Naive thymus-derived CD4-positive, alpha-beta T cell (primary cell): ENCODE results near the gene CALY. TPM values are rescaled to one million over a fixed set of nuclear protein-coding genes. Genes with fewer than 3 reads are reported as not detected.

Experiments
- ATAC-seq: fragments of 150-1000 bp; cut with Tn5 transposase; 2 replicates; pipeline ENCODE4 v1.10.0; 2021; ENCODE audit warnings: mild to moderate bottlenecking, moderate library complexity
- CTCF ChIA-PET: fragments of 350-600 bp; sonication (Branson Sonifier 250); formaldehyde crosslinking; loops from one replicate; lab custom pipeline; 2021; ENCODE audit warnings: antibody characterized with exemption; lab: Charles Lee
- POLR2A ChIA-PET: fragments of 350-600 bp; sonication (Branson Sonifier 250); formaldehyde crosslinking; loops from one replicate; lab custom pipeline; 2021; ENCODE audit warnings: antibody characterized with exemption, inconsistent platforms; lab: Charles Lee
- DNase-seq, 9 donors: peaks; one replicate each; pipeline versions ENCODE4 v3.0.0 to v3.0.0-alpha.2; 2020 to 2022; ENCODE audit warnings: mixed read lengths in 1 of 9
- H3K27ac ChIP-seq: one replicate; pipeline ENCODE4 v1.7.0; 2013; ENCODE audit warnings: mild to moderate bottlenecking, low read depth, low read length, moderate library complexity
- H3K27me3 ChIP-seq, 2 donors: one replicate each; pipeline ENCODE4 v1.7.0; 2013; ENCODE audit warnings: low read length in 2 of 2, mild to moderate bottlenecking in 2 of 2, moderate library complexity in 2 of 2; ENCODE audit not compliant: control insufficient read depth in 2 of 2, insufficient read depth in 2 of 2
- H3K36me3 ChIP-seq, 3 experiments: 1 replicate in 2 of 3; 2 replicates in 1 of 3; pipeline ENCODE4 v1.7.0; 2013; ENCODE audit warnings: low read length in 3 of 3, mild to moderate bottlenecking in 3 of 3, moderate library complexity in 1 of 3; ENCODE audit not compliant: insufficient read depth in 3 of 3, control insufficient read depth in 2 of 3
- H3K4me1 ChIP-seq, 2 donors: one replicate each; pipeline ENCODE4 v1.7.0; 2013; ENCODE audit warnings: low read length in 2 of 2, mild to moderate bottlenecking in 2 of 2, moderate library complexity in 1 of 2; ENCODE audit not compliant: control insufficient read depth in 2 of 2, insufficient read depth in 2 of 2
- H3K4me3 ChIP-seq: 2 replicates; pipeline ENCODE4 v1.7.0; 2013; ENCODE audit warnings: mild to moderate bottlenecking, low read length
- H3K9me3 ChIP-seq, 3 experiments: 1 replicate in 2 of 3; 2 replicates in 1 of 3; pipeline ENCODE4 v1.7.0; 2013; ENCODE audit warnings: low read length in 3 of 3; ENCODE audit not compliant: control insufficient read depth in 2 of 3
- H3K27ac Mint-ChIP-seq, 9 donors: one replicate each; pipeline ENCODE4 v1.8.0; 2020 to 2022; ENCODE audit warnings: mixed read lengths in 9 of 9, mild to moderate bottlenecking in 8 of 9, moderate library complexity in 5 of 9, inconsistent platforms in 2 of 9
- H3K27me3 Mint-ChIP-seq, 5 donors: one replicate each; pipeline ENCODE4 v1.8.0; 2021 to 2022; ENCODE audit warnings: mixed read lengths in 5 of 5, mild to moderate bottlenecking in 1 of 5
- H3K36me3 Mint-ChIP-seq, 5 donors: one replicate each; pipeline ENCODE4 v1.8.0; 2020 to 2022; ENCODE audit warnings: mixed read lengths in 5 of 5, mild to moderate bottlenecking in 3 of 5, inconsistent platforms in 1 of 5
- H3K4me1 Mint-ChIP-seq, 7 donors: one replicate each; pipeline ENCODE4 v1.8.0; 2020 to 2022; ENCODE audit warnings: mixed read lengths in 7 of 7, mild to moderate bottlenecking in 3 of 7, inconsistent platforms in 1 of 7
- H3K4me3 Mint-ChIP-seq, 10 donors: one replicate each; pipeline ENCODE4 v1.8.0; 2020 to 2022; ENCODE audit warnings: mild to moderate bottlenecking in 10 of 10, mixed read lengths in 10 of 10, moderate library complexity in 6 of 10, inconsistent platforms in 2 of 10
- H3K9me3 Mint-ChIP-seq, 11 donors: one replicate each; pipeline ENCODE4 v1.8.0; 2020 to 2022; ENCODE audit warnings: mixed read lengths in 11 of 11, mild to moderate bottlenecking in 4 of 11, inconsistent platforms in 1 of 11, moderate library complexity in 1 of 11
- intact Hi-C, 2 donors: fragments of 100-400 bp; cut with micrococcal nuclease; formaldehyde crosslinking; loops; one replicate each; pipeline ENCODE4 v1.15.1; 2023
- polyA plus RNA-seq, 2 donors: library from polyadenylated mRNA; unstranded; fragments of 300-500 nt; fragmentation: Illumina TruSeq; gene quantifications; one replicate each; pipeline ENCODE4 v1.2.3, GENCODE V29; 2021
- total RNA-seq, 6 experiments: library from RNA in 5 of 6; stranded (reverse) in 5 of 6; gene quantifications; 1 replicate in 5 of 6; 2 replicates in 1 of 6; pipeline ENCODE4 v1.2.3 and lab custom pipeline; 2021 to 2026

The CALY gene
- total and polyA plus RNA-seq, 7 experiments from 2014 or later: 0.33 to 5.1 (median 1.9) TPM; not detected in 1

GRCh38 chr10:133350283-133350949 is 13.7 kb upstream of the CALY start:
- peaks cover 3 to 11% (median 5%) of the 10 kb centered on the region in 5 donors for H3K27me3 Mint-ChIP-seq
- ChIA-PET POLR2A (no interaction called here), CTCF (no interaction called here)
- Histone ChIP-seq H3K4me3 (no peak overlapping the region), H3K36me3 (no peaks in the 10 kb centered on the region), H3K4me1 (no peaks in the 10 kb centered on the region), H3K27me3 (peaks cover 0 to 5% of the 10 kb centered on the region in 2 donors), H3K9me3 (no peaks in the 10 kb centered on the region), H3K27ac (no peak overlapping the region)
- H3K9me3 Mint-ChIP-seq: no peaks in the 10 kb centered on the region
- no peaks in the 10 kb centered on the region for H3K36me3 Mint-ChIP-seq
- intact Hi-C loops: no loop called here
- no peak overlapping the region for H3K27ac Mint-ChIP-seq
- H3K4me1 Mint-ChIP-seq: peaks cover 0 to 1% (median 0%) of the 10 kb centered on the region in 7 donors
- no peak for DNase-seq
- H3K4me3 Mint-ChIP-seq: no peak overlapping the region
- ATAC-seq: no peak

DNA sequence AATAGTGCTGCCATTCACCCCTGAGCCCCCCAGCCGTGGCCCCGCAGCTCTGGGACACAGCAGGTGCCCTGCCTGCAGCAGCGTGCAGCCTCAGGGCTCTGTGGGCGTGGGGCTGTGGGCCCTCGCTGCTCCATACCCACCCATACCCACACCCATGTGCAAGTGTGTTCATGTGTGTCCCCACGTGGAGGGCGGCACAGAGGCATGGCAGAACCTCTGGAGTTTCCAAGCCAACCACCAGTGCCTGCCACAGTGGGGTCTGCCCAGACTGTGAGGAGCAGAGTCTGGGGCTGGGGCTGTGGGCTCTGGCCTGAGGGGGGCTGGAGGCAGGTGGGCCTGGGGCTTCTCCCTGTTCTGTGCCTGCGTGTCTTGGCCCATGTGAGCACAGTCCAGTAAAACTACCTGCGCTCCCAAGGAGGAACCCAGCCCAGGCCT is 12.9 kb upstream of the CALY start:
- H3K27me3 ChIP-seq: peaks cover 0 to 10% of the 10 kb centered on the region in 2 donors
- H3K27ac Mint-ChIP-seq: peak overlapping the region in 1 of 9 donors; percentile 0
- no peaks in the 10 kb centered on the region for H3K4me1 ChIP-seq
- ATAC-seq (no peak), DNase-seq (no peak)
- CTCF ChIA-PET: no interaction called here
- H3K36me3 ChIP-seq: no peaks in the 10 kb centered on the region
- no peak overlapping the region for H3K4me3 Mint-ChIP-seq
- H3K4me1 Mint-ChIP-seq: peaks cover 0 to 1% (median 0%) of the 10 kb centered on the region in 7 donors
- no peaks in the 10 kb centered on the region for H3K9me3 Mint-ChIP-seq
- no peak overlapping the region for H3K4me3 ChIP-seq
- H3K27ac ChIP-seq: no peak overlapping the region
- peaks cover 9 to 19% (median 11%) of the 10 kb centered on the region in 5 donors for H3K27me3 Mint-ChIP-seq
- POLR2A ChIA-PET: interaction anchor here (0.6 kb wide), 1 partner anchor 1378 kb away, joined by 3 read pairs; no protein-coding TSS in a partner anchor
- intact Hi-C loops: no loop called here
- H3K36me3 Mint-ChIP-seq: no peaks in the 10 kb centered on the region
- no peaks in the 10 kb centered on the region for H3K9me3 ChIP-seq

DNA sequence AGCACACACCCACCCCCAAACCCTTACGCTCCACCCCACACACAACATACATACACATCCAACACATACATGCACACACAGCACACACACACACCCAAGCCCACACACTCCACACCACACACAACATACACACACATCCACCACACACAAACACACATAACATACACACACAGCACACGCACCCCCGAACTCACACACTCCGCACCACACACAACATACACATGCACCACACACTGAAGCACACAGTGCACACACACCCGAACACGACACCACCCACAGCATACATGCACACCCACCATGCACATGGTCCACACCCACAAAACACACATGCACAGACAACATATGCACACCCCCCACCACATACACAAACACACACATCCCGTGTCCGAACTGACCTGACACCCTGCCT is 12.5 kb upstream of the CALY start:
- Mint-ChIP-seq H3K27ac (peak overlapping the region in 1 of 9 donors; percentile 0), H3K4me3 (no peak overlapping the region), H3K9me3 (no peaks in the 10 kb centered on the region), H3K4me1 (peaks cover 0 to 1% (median 0%) of the 10 kb centered on the region in 7 donors), H3K36me3 (no peaks in the 10 kb centered on the region), H3K27me3 (peaks cover 11 to 23% (median 13%) of the 10 kb centered on the region in 5 donors)
- Histone ChIP-seq H3K9me3 (no peaks in the 10 kb centered on the region), H3K36me3 (no peaks in the 10 kb centered on the region), H3K27ac (no peak overlapping the region), H3K4me3 (no peak overlapping the region), H3K27me3 (peaks cover 0 to 10% of the 10 kb centered on the region in 2 donors), H3K4me1 (no peaks in the 10 kb centered on the region)
- intact Hi-C loops: no loop called here
- POLR2A ChIA-PET: interaction anchor here (0.6 kb wide), 1 partner anchor 1377 kb away, joined by 3 read pairs; no protein-coding TSS in a partner anchor
- CTCF ChIA-PET: no interaction called here
- no peak for DNase-seq
- no peak for ATAC-seq

DNA sequence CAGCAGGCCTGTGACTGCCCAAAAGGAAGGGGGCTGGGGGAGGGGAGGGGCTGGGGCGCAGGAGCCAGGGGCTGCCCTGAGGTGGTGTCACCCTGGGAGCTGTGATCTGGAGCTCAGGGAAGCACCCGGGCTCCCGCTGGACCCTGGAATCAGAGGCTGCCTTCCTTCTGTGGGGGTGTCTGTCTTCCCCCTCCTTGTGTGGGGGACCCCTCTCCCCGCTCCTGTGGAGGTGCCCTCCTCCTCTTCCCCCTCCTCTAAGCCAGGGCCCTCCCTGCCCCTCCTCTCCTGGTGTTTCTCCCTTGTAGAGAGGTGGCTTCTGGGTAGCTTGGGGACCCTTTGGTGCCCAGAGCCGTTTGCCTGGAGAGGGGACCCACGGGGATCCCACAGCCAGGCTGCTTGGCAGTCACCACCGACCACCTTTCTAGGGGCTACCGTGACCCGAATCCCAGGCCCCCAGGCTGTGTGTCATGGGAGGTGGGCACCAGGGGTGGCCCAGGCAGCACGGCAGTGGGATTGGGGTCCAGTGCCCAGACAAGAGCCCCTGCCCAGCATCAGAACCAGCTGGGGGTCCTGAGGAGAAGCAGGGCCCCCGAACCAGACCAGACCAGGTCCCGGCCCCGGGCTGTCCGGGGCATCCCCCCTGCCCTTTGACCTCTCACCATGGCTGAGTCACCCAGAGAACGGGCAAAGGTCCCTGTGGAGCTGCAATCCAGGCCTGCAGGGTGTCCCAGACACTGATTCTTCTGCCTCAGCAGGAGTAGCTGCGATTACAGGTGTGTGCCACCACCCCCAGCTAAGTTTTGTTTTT is 11.2 kb upstream of the CALY start:
- no peaks in the 10 kb centered on the region for H3K36me3 Mint-ChIP-seq
- no peaks in the 10 kb centered on the region for H3K36me3 ChIP-seq
- H3K4me3 Mint-ChIP-seq: no peak overlapping the region
- POLR2A ChIA-PET: interaction anchor here (1.4 kb wide), 1 partner anchor 9 kb away, joined by 3 read pairs; no protein-coding TSS in a partner anchor
- H3K4me1 Mint-ChIP-seq: peaks cover 0 to 3% (median 0%) of the 10 kb centered on the region in 7 donors
- ATAC-seq (no peak), DNase-seq (no peak)
- H3K4me1 ChIP-seq: no peaks in the 10 kb centered on the region
- H3K27me3 Mint-ChIP-seq: peaks cover 14 to 32% (median 19%) of the 10 kb centered on the region in 5 donors
- no peaks in the 10 kb centered on the region for H3K9me3 Mint-ChIP-seq
- intact Hi-C loops: no loop called here
- no peak overlapping the region for H3K27ac Mint-ChIP-seq
- H3K9me3 ChIP-seq: no peaks in the 10 kb centered on the region
- H3K4me3 ChIP-seq: no peak overlapping the region
- H3K27ac ChIP-seq: no peak overlapping the region
- peaks cover 0 to 16% of the 10 kb centered on the region in 2 donors for H3K27me3 ChIP-seq
- CTCF ChIA-PET: interaction anchor here (0.6 kb wide), 1 partner anchor 57 kb away, joined by 3 read pairs; no protein-coding TSS in a partner anchor

DNA sequence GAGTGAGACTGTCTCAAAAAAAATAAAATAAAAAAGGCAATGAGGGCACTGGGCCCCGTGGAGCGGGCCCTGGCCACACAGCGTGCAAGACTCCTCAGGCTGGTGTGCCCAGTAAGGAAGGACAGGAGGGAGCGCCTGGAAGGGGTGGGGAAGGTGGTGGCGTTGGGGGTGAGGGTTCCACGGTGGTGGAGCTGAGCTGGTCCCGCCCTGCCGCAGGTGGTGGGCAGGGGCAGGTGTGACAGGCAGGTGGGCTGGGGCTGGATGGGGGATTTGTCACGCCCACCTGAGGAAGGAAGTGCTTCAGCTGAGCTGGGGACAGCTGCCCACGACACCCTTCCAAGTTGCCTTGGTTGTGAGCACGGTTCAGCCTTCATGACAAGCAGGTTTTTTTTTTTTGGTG is 9.7 kb upstream of the CALY start:
- no peak overlapping the region for H3K4me3 ChIP-seq
- no peaks in the 10 kb centered on the region for H3K9me3 ChIP-seq
- ChIA-PET CTCF (no interaction called here), POLR2A (interaction anchor here (1.4 kb wide), 1 partner anchor 10 kb away, joined by 3 read pairs; no protein-coding TSS in a partner anchor)
- H3K4me1 Mint-ChIP-seq: peaks cover 0 to 3% (median 0%) of the 10 kb centered on the region in 7 donors
- H3K9me3 Mint-ChIP-seq: no peaks in the 10 kb centered on the region
- no peaks in the 10 kb centered on the region for H3K36me3 Mint-ChIP-seq
- peaks cover 14 to 41% (median 25%) of the 10 kb centered on the region in 5 donors for H3K27me3 Mint-ChIP-seq
- no peaks in the 10 kb centered on the region for H3K36me3 ChIP-seq
- intact Hi-C loops: no loop called here
- ATAC-seq (no peak), DNase-seq (no peak)
- H3K4me1 ChIP-seq: no peaks in the 10 kb centered on the region
- H3K27me3 ChIP-seq: peaks cover 0 to 17% of the 10 kb centered on the region in 2 donors
- H3K27ac Mint-ChIP-seq: peak overlapping the region in 1 of 9 donors; percentile 51
- no peak overlapping the region for H3K4me3 Mint-ChIP-seq
- no peak overlapping the region for H3K27ac ChIP-seq

DNA sequence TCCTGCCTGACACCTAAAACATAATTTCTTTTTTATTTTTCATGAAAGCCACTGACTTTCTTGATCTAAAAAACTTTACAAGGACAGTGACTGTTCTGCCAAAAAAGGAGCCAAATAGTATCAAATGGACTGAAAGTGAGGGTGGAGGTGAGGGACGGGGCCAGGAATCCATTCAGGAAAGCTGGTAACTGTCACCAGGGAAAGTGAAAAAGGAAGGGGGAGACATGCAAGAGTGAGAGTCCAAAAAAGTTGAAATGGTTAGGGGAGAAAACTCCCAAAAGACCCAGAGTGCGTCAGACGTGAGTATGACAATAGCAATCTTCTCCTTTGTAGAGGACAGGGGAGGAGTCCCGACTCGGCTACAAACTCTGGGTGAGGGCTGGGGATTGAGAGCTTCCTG is 7.5 kb upstream of the CALY start:
- no peaks in the 10 kb centered on the region for H3K9me3 Mint-ChIP-seq
- no peak for ATAC-seq
- CTCF ChIA-PET: interaction anchor here (1.1 kb wide), 1 partner anchor 17 kb away, joined by 3 read pairs; no protein-coding TSS in a partner anchor
- H3K4me3 Mint-ChIP-seq: no peak overlapping the region
- POLR2A ChIA-PET: interaction anchor here (0.8 to 1.4 kb wide), 2 partner anchors 9 to 18 kb away, joined by 3 read pairs; no protein-coding TSS in a partner anchor
- Histone ChIP-seq H3K9me3 (no peaks in the 10 kb centered on the region), H3K4me3 (no peak overlapping the region), H3K36me3 (no peaks in the 10 kb centered on the region), H3K27ac (no peak overlapping the region), H3K27me3 (peaks cover 0 to 17% of the 10 kb centered on the region in 2 donors), H3K4me1 (no peaks in the 10 kb centered on the region)
- intact Hi-C loops: no loop called here
- H3K27ac Mint-ChIP-seq: peak overlapping the region in 2 of 9 donors; percentile 25 to 51
- DNase-seq: no peak
- no peaks in the 10 kb centered on the region for H3K36me3 Mint-ChIP-seq
- H3K4me1 Mint-ChIP-seq: peaks cover 0 to 3% (median 0%) of the 10 kb centered on the region in 7 donors
- peaks cover 14 to 39% (median 26%) of the 10 kb centered on the region in 5 donors for H3K27me3 Mint-ChIP-seq
